KBM-7 (cell line): ENCODE data around the gene FBXO42.
A peak's percentile ranks its signal among the peaks of the same experiment; 100 is the strongest.

Source experiments
- DNase-seq: peaks from one replicate; pipeline ENCODE4 v3.0.0-alpha.2; 2015
- in situ Hi-C: fragments of 300-500 bp; cut with MboI; formaldehyde crosslinking; loops from 2 replicates; pipeline ENCODE4 v1.14.3; 2020; ENCODE audit warnings: low sequenced_read_pairs, low pct_unique_long_range_greater_than_20kb, mixed read lengths

FBXO42 gene

GRCh38 chr1:16338961-16339360 lies 13.3 kb downstream of the FBXO42 start:
- DNase-seq = no peak
- in situ Hi-C loops = no loop called here

DNA sequence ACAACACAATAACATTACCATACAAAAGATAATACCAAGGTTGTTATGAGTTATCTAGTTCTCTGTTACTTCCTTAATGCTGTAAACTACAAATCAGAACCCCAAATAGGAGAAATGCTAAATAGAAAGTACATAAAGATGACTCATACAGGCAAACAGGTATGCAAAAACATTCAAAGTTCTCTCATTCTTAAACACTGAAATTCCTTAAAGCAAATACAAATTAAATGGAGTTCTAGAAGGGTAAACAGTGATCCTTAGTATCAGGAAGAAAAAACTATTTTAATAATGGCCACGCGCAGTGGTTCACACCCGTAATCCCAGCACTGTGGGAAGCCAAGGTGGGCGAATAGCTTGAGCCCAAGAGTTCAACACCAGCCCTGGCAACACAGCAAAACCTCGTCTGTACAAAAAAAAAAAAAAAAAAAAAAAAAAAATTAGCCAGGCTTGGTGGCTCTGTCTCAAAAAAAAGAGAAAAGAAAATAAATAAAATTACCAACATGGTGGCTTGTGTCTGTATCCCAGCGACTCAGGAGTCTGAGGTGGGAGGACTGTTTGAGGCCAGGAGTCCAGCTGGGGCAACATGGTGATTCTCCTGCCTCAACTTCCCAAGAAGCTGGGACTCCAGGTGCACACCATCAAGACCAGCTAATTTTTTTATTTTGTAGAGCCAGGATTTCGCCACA lies 17.5 kb downstream of the FBXO42 start:
- in situ Hi-C loops = no loop called here

GRCh38 chr1:16326833-16327404 lies 25.4 kb downstream of the FBXO42 start:
- in situ Hi-C loops = no loop called here
- DNase-seq = peak; percentile 43

More for the DNA sequence above, 17.5 kb downstream of the FBXO42 start:
- no peak for DNase-seq

- no peak for DNase-seq
- in situ Hi-C loops = no loop called here
These were observed 27.8 kb downstream of the FBXO42 start for GRCh38 chr1:16324456-16324890.

DNA sequence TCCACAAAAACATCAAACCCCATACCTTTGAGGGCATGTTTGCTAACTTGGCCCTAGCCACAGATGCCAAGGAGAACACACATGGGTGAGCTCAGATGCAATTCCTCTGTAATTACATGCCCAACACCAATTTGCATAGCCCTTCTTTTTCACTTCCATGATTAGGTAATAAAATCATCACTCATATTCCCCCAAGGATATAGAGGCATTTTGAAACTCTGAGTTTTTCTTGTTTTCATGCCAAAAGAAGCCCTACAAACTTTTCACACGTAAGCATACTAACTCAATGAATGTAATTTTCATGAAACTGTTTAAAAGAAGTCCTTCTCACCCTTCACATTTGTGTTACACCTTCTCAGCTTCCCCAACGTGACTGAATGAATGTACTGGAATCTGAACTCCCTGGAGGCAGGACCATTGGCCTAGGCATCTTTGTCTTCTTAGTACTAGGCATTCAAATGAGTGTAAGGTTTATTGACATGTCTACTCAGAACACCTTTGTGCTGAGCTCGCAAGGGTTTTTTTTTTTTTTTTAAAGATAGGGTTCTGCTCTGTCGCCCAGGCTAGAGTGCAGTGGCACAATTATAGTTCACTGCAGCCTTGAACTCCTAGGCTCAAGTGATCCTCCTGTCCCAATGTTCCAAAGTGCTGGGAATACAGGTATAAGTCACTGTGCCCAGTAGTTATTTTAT lies 31.0 kb downstream of the FBXO42 start:
- in situ Hi-C loops = no loop called here
- no peak for DNase-seq

DNA sequence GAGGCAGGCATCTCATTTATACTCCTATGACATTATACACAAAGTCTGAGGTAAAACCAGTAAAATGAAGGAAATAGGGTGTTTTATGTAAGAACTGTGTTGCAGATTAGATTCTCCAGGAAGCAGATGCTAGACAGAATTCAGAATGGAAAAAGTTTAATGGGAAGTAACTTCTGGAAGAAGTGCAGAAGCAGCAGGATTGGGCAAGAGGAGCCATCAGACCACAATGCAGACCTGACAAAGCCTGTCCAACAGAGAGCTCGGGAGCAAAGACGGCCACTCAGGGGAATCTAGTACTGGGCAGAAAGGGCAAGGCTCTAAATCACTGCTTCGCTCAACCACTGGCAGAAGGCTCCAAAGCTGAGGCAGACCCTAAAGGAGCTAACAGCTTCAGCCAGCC lies 33.7 kb downstream of the FBXO42 start:
- in situ Hi-C loops = no loop called here
- DNase-seq = peak; percentile 24

DNA sequence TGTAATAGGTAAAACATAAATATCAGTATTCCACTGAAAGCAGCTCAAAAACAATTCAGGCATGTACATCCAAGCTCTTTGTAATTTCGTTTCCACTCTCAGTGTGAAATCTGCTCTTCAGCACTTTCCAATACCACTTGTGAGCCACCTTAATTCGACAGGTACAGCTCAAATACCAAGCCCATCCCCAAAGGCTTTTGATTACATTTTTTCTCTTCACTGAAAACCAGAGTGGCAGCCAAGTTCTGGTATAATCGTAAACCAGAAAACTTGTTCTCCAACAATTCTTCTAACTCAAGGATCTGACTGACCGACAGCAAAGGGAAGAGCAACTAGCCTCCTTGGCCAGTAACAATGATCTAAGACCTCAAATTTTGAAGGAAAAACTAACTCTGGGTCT lies 36.8 kb downstream of the FBXO42 start:
- no peak for DNase-seq
- in situ Hi-C loops = no loop called here

- in situ Hi-C loops = no loop called here
- DNase-seq = no peak
These were observed 45.1 kb downstream of the FBXO42 start for GRCh38 chr1:16307222-16307621.

- in situ Hi-C loops = no loop called here
- DNase-seq = peak; percentile 52
These were observed 49.3 kb downstream of the FBXO42 start for GRCh38 chr1:16302709-16303627.

DNA sequence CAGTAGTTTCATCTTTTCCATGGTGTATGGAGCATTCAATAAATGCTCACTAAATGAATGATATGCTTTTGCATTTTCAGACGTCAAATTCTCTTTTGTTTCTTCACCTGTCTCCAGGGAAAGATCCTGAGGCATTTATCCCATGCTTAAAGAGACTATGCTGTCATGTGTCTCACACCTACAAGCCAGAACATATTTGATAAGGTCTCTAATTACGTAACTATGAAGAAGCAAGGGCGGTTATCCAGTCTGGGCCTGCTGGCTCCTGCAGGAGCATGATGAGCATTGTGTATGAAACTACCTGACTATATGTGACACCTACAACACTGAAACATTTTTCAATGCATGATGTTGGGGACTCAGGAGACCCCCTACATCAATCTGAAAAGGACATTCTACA lies 51.8 kb downstream of the FBXO42 start:
- no peak for DNase-seq
- in situ Hi-C loops = no loop called here

DNA sequence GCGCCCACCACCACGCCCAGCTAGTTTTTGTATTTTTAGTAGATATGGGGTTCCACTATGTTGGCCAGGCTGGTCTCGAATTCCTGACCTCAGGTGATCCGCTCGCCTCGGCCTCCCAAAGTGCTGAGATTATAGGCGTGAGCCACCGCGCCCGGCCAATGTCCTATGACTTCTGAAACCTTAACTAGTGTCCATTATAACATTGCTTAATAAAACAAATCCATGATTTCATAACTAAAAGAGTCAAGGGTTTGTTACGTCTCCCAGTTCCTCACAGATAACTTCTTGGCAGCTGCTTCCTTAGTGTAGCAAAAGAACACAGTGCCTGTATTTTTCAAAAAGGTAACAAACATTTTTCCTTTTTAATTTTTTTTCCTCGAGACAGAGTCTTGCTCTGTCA lies 53.6 kb downstream of the FBXO42 start:
- in situ Hi-C loops = no loop called here
- DNase-seq = no peak

DNA sequence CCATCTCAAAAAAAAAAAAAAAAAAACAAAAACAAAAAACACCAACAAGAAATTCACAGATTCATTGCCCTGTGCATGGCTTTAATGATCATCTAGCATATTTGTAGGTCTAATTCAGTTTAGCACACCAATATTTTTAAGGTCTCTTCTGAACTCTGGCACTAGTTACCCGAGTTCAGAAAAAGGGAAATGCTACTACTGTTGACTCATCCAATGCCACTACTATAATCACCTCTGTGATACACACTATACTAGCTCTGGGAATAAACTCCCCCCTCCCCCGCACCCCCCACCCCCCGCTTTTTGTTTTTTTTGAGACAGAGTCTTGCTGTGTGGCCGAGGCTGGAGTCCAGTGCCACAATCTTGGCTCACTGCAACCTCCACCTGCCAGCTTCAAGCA lies 55.6 kb downstream of the FBXO42 start:
- in situ Hi-C loops = no loop called here
- no peak for DNase-seq

DNA sequence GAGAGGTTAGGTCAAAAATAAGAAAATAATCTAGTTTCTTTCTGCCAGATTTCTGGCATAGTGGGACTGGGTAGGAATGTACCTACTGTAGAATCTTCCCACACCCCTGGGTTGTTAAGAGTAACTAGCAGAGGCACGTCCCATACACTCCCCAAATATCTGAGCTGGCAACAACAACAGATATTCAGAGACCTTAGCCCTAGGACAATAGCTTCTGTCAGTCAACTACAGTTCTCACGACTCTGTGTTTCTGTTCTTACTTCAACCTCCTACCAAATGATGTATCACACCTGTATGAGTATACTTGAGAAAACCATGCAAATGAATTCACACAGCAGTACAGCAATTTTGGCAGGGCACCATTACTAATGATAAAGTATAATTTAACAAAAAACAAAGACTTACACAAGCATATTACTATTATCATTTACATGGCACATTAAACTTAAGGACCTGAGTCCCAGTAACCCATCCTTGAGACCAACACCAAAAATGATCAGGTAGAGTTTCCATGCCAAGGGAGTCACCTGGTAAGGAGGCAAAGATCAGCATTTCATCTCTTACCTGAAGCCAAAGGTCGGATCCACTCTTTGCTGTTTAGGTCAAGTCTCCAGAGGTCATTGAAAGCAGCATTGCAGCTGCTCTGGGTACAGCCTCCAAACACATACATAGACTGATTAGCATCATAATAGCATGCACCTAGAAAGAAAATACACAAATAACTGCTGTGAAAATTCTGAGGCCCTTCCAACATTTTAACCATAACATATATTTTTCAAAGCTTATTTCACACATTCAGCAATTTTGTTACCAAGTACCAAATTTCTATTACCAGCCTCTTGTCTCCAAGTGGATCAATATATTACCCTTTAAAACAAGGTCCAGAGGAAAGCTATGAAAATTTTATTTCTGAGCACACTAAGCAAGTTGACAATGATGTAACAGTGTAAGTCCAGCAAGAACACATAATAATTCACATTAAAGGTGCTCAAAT lies 57.8 kb downstream of the FBXO42 start:
- in situ Hi-C loops = no loop called here
- DNase-seq = no peak

- peak; percentile 57 for DNase-seq
- in situ Hi-C loops = no loop called here
These were observed 58.7 kb downstream of the FBXO42 start for GRCh38 chr1:16293538-16293937.

DNA sequence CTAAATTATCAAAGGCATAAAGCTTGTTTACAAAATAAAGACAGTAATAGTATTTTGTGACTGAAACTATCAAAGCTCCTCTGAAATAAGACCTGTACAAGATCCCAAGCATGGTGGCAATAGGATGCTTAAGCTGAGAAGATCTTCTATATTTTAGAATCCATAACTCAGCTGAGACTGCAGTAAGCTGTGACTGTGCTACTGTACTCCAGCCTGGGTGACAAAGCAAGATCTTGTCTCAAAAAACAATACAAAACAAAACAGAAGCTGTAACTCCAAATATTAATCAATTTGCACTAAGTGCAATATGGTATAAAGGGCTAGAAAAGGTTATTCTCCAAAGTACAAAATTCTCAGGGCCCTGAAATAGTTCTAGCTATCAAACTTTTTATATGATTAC lies 59.5 kb downstream of the FBXO42 start:
- no peak for DNase-seq
- in situ Hi-C loops = no loop called here

GRCh38 chr1:16289959-16290358 lies 62.3 kb downstream of the FBXO42 start:
- DNase-seq = no peak
- in situ Hi-C loops = no loop called here

DNA sequence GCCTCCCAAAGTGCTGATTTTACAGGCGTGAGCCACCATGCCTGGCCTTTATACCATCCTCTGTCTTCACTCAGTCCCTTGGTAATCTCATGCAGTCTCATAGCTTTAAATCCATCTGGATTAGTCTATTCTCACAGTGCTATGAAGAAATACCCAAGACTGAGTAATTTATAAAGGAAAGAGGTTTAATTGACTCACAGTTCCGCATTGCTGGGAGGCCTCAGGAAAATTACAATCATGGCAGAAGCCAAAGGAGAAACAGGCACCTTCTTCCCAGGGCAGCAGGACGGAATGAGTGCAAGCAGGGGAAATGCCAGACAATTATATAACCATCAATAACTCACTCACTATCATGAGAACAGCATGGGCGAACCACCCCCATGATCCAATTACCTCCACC lies 66.2 kb downstream of the FBXO42 start:
- in situ Hi-C loops = no loop called here
- no peak for DNase-seq

DNA sequence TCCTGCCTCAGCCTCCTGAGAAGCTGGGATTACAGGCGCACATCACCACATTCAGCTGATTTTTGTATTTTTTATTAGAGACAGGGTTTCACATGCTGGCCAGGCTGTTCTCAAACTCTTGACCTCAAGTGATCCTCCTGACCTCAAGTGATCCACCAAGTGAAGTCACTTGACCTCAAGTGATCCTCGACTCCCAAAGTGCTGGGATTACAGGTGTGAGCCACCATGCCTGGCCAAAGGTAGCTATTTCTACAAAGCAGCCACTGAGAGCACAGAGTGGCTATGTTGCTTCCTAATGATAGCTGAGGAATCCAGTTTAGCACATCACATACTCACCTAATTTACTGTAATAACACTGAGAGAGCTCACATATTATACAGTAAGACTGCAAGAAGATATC lies 70.5 kb downstream of the FBXO42 start:
- DNase-seq = no peak
- in situ Hi-C loops = no loop called here
